GM12891 (cell line): Measurements from ENCODE around the gene SPTBN5.

Experiments used
- PAX5 ChIP-seq: IDR thresholded peaks from 2 replicates; pipeline ENCODE4 v1.6.1; 2011; ENCODE audit warnings: low read length, moderate library complexity, mild to moderate bottlenecking; ENCODE audit not compliant: insufficient read depth, severe bottlenecking
- POLR2A ChIP-seq: IDR thresholded peaks from 2 replicates; pipeline ENCODE4 v1.6.1; 2011; ENCODE audit warnings: low read depth, low read length, control low read depth
- POLR2AphosphoS5 ChIP-seq: IDR thresholded peaks from 2 replicates; pipeline ENCODE4 v1.6.1; 2011; ENCODE audit warnings: low read depth, low read length, control low read depth
- SPI1 ChIP-seq: IDR thresholded peaks from 2 replicates; pipeline ENCODE4 v1.6.1; 2011; ENCODE audit warnings: low read depth, low read length, control low read depth
- TAF1 ChIP-seq: IDR thresholded peaks from 2 replicates; pipeline ENCODE4 v1.6.1; 2011; ENCODE audit warnings: low read depth, low read length, control low read depth

GRCh38 chr15:41822471-41822870 lies 71.4 kb downstream of the SPTBN5 start:
- TF ChIP-seq POLR2A (no peak), TAF1 (no peak), POLR2AphosphoS5 (no peak), SPI1 (no peak), PAX5 (no peak)
